ENCODE results near the gene AUTS2. TPM values are rescaled to one million over a fixed set of nuclear protein-coding genes. Genes with fewer than 3 reads are reported as not detected.

The AUTS2 gene
- total RNA-seq, 5 donors from 2014 or later (not counting 1 experiment from before 2014, with no cell fraction given), result 10.6 to 66.2 (median 37.6) TPM

GRCh38 chr7:70504254-70504653 lies 906.0 kb downstream of the AUTS2 start:
- Mint-ChIP-seq H3K4me3 (no peak overlapping the region), H3K27ac (no peak overlapping the region), H3K4me1 (no peaks in the 10 kb centered on the region), H3K9me3 (no peaks in the 10 kb centered on the region), H3K36me3 (no peaks in the 10 kb centered on the region), H3K27me3 (no peaks in the 10 kb centered on the region)
- ChIA-PET CTCF (no interaction called here), POLR2A (interaction anchor here in 1 of 2 donors (0.7 kb wide), 1 partner anchor 86 kb away, joined by 5 read pairs; no protein-coding TSS in a partner anchor)
- no peak for ATAC-seq (replicated peaks in 1 of 4)
- Histone ChIP-seq H3K9me3 (no peaks in the 10 kb centered on the region), H3K27ac (ENCODE audit: low read length) (no peak overlapping the region), H3K4me1 (ENCODE audit: control insufficient read depth in 1 of 2, extremely low read depth in 1 of 2, insufficient read depth in 2 of 2, low read length in 2 of 2) (no peaks in the 10 kb centered on the region), H3K27me3 (replicated peaks in 1 of 2; ENCODE audit: control insufficient read depth in 2 of 2, extremely low read depth in 1 of 2, insufficient read depth in 2 of 2, low read length in 1 of 2) (no peaks in the 10 kb centered on the region), H3K36me3 (ENCODE audit: control insufficient read depth in 2 of 2, extremely low read depth in 1 of 2, insufficient read depth in 1 of 2, low read length in 1 of 2) (no peaks in the 10 kb centered on the region), H3K4me3 (ENCODE audit: control insufficient read depth in 1 of 2, extremely low read depth in 1 of 2, low read length in 1 of 2) (no peak overlapping the region)
- no peak for DNase-seq
- WGBS (ENCODE audit: insufficient coverage), result 88% methylated on average over 4 of the region's 6 CpGs

- Histone ChIP-seq H3K27ac (ENCODE audit: low read length) (no peak overlapping the region), H3K4me3 (ENCODE audit: control insufficient read depth in 1 of 2, extremely low read depth in 1 of 2, low read length in 1 of 2) (no peak overlapping the region), H3K36me3 (ENCODE audit: control insufficient read depth in 2 of 2, extremely low read depth in 1 of 2, insufficient read depth in 1 of 2, low read length in 1 of 2) (no peaks in the 10 kb centered on the region), H3K9me3 (no peaks in the 10 kb centered on the region), H3K4me1 (ENCODE audit: control insufficient read depth in 1 of 2, extremely low read depth in 1 of 2, insufficient read depth in 2 of 2, low read length in 2 of 2) (no peaks in the 10 kb centered on the region), H3K27me3 (replicated peaks in 1 of 2; ENCODE audit: control insufficient read depth in 2 of 2, extremely low read depth in 1 of 2, insufficient read depth in 2 of 2, low read length in 1 of 2) (no peaks in the 10 kb centered on the region)
- Mint-ChIP-seq H3K4me1 (no peaks in the 10 kb centered on the region), H3K27ac (no peak overlapping the region), H3K9me3 (no peaks in the 10 kb centered on the region), H3K36me3 (no peaks in the 10 kb centered on the region), H3K27me3 (no peaks in the 10 kb centered on the region), H3K4me3 (no peak overlapping the region)
- WGBS (ENCODE audit: insufficient coverage), result 90% methylated on average over 6 of the region's 6 CpGs
- DNase-seq (no peak), ATAC-seq (replicated peaks in 1 of 4) (no peak)
- CTCF ChIA-PET, result no interaction called here
- POLR2A ChIA-PET, result no interaction called here
These were observed 907.2 kb downstream of the AUTS2 start for GRCh38 chr7:70505468-70505867.

GRCh38 chr7:70505886-70506285 lies 907.6 kb downstream of the AUTS2 start:
- DNase-seq (no peak), ATAC-seq (replicated peaks in 1 of 4) (no peak)
- Histone ChIP-seq H3K36me3 (ENCODE audit: control insufficient read depth in 2 of 2, extremely low read depth in 1 of 2, insufficient read depth in 1 of 2, low read length in 1 of 2) (no peaks in the 10 kb centered on the region), H3K9me3 (no peaks in the 10 kb centered on the region), H3K4me3 (ENCODE audit: control insufficient read depth in 1 of 2, extremely low read depth in 1 of 2, low read length in 1 of 2) (no peak overlapping the region), H3K27ac (ENCODE audit: low read length) (no peak overlapping the region), H3K27me3 (replicated peaks in 1 of 2; ENCODE audit: control insufficient read depth in 2 of 2, extremely low read depth in 1 of 2, insufficient read depth in 2 of 2, low read length in 1 of 2) (no peaks in the 10 kb centered on the region), H3K4me1 (ENCODE audit: control insufficient read depth in 1 of 2, extremely low read depth in 1 of 2, insufficient read depth in 2 of 2, low read length in 2 of 2) (no peaks in the 10 kb centered on the region)
- WGBS (ENCODE audit: insufficient coverage), result 90% methylated on average over 8 of the region's 9 CpGs
- H3K9me3 Mint-ChIP-seq, result no peaks in the 10 kb centered on the region
- no peaks in the 10 kb centered on the region for H3K4me1 Mint-ChIP-seq
- CTCF ChIA-PET, result interaction anchor here in 1 of 2 donors (0.6 kb wide), 1 partner anchor 614 kb away, joined by 5 read pairs; no protein-coding TSS in a partner anchor
- H3K27me3 Mint-ChIP-seq, result no peaks in the 10 kb centered on the region
- H3K4me3 Mint-ChIP-seq, result no peak overlapping the region
- H3K27ac Mint-ChIP-seq, result no peak overlapping the region
- H3K36me3 Mint-ChIP-seq, result no peaks in the 10 kb centered on the region
- POLR2A ChIA-PET, result no interaction called here

- H3K36me3 Mint-ChIP-seq, result no peaks in the 10 kb centered on the region
- Histone ChIP-seq H3K4me3 (ENCODE audit: control insufficient read depth in 1 of 2, extremely low read depth in 1 of 2, low read length in 1 of 2) (no peak overlapping the region), H3K36me3 (ENCODE audit: control insufficient read depth in 2 of 2, extremely low read depth in 1 of 2, insufficient read depth in 1 of 2, low read length in 1 of 2) (no peaks in the 10 kb centered on the region), H3K27me3 (replicated peaks in 1 of 2; ENCODE audit: control insufficient read depth in 2 of 2, extremely low read depth in 1 of 2, insufficient read depth in 2 of 2, low read length in 1 of 2) (no peaks in the 10 kb centered on the region), H3K27ac (ENCODE audit: low read length) (no peak overlapping the region), H3K9me3 (no peaks in the 10 kb centered on the region), H3K4me1 (ENCODE audit: control insufficient read depth in 1 of 2, extremely low read depth in 1 of 2, insufficient read depth in 2 of 2, low read length in 2 of 2) (no peaks in the 10 kb centered on the region)
- CTCF ChIA-PET, result interaction anchor here in 1 of 2 donors (0.6 kb wide), 1 partner anchor 614 kb away, joined by 5 read pairs; no protein-coding TSS in a partner anchor
- no peaks in the 10 kb centered on the region for H3K27me3 Mint-ChIP-seq
- no peaks in the 10 kb centered on the region for H3K9me3 Mint-ChIP-seq
- POLR2A ChIA-PET, result no interaction called here
- WGBS (ENCODE audit: insufficient coverage), result 85% methylated on average over 7 of the region's 7 CpGs
- H3K4me1 Mint-ChIP-seq, result no peaks in the 10 kb centered on the region
- DNase-seq, result peak in 3 of 35 experiments; percentile 0 to 13 (median 1)
- H3K4me3 Mint-ChIP-seq, result no peak overlapping the region
- peak in 1 of 4 experiments; percentile 23 for ATAC-seq (replicated peaks in 1 of 4)
- no peak overlapping the region for H3K27ac Mint-ChIP-seq
These were observed 908.2 kb downstream of the AUTS2 start for GRCh38 chr7:70506434-70506833.

- no peaks in the 10 kb centered on the region for H3K36me3 ChIP-seq (ENCODE audit: control insufficient read depth in 2 of 2, extremely low read depth in 1 of 2, insufficient read depth in 1 of 2, low read length in 1 of 2)
- no peak overlapping the region for H3K4me3 Mint-ChIP-seq
- no peaks in the 10 kb centered on the region for H3K36me3 Mint-ChIP-seq
- no peak overlapping the region for H3K27ac Mint-ChIP-seq
- H3K27me3 Mint-ChIP-seq, result no peaks in the 10 kb centered on the region
- DNase-seq (no peak), ATAC-seq (replicated peaks in 1 of 4) (no peak)
- no peaks in the 10 kb centered on the region for H3K9me3 ChIP-seq
- H3K9me3 Mint-ChIP-seq, result no peaks in the 10 kb centered on the region
- POLR2A ChIA-PET, result no interaction called here
- WGBS (ENCODE audit: insufficient coverage), result 75% methylated on average over 2 of the region's 7 CpGs
- H3K4me1 Mint-ChIP-seq, result no peaks in the 10 kb centered on the region
- H3K4me3 ChIP-seq (ENCODE audit: control insufficient read depth in 1 of 2, extremely low read depth in 1 of 2, low read length in 1 of 2), result no peak overlapping the region
- CTCF ChIA-PET, result no interaction called here
- no peaks in the 10 kb centered on the region for H3K27me3 ChIP-seq (replicated peaks in 1 of 2; ENCODE audit: control insufficient read depth in 2 of 2, extremely low read depth in 1 of 2, insufficient read depth in 2 of 2, low read length in 1 of 2)
- H3K27ac ChIP-seq (ENCODE audit: low read length), result no peak overlapping the region
- H3K4me1 ChIP-seq (ENCODE audit: control insufficient read depth in 1 of 2, extremely low read depth in 1 of 2, insufficient read depth in 2 of 2, low read length in 2 of 2), result no peaks in the 10 kb centered on the region
These were observed 913.9 kb downstream of the AUTS2 start for GRCh38 chr7:70512144-70512543.

GRCh38 chr7:70512761-70513160 lies 914.5 kb downstream of the AUTS2 start:
- DNase-seq, result no peak

GRCh38 chr7:70520611-70521010 lies 922.3 kb downstream of the AUTS2 start:
- Histone ChIP-seq H3K27me3 (replicated peaks in 1 of 2; ENCODE audit: control insufficient read depth in 2 of 2, extremely low read depth in 1 of 2, insufficient read depth in 2 of 2, low read length in 1 of 2) (no peaks in the 10 kb centered on the region), H3K27ac (ENCODE audit: low read length) (no peak overlapping the region), H3K4me1 (ENCODE audit: control insufficient read depth in 1 of 2, extremely low read depth in 1 of 2, insufficient read depth in 2 of 2, low read length in 2 of 2) (no peaks in the 10 kb centered on the region), H3K4me3 (ENCODE audit: control insufficient read depth in 1 of 2, extremely low read depth in 1 of 2, low read length in 1 of 2) (no peak overlapping the region), H3K36me3 (ENCODE audit: control insufficient read depth in 2 of 2, extremely low read depth in 1 of 2, insufficient read depth in 1 of 2, low read length in 1 of 2) (no peaks in the 10 kb centered on the region), H3K9me3 (no peaks in the 10 kb centered on the region)
- ChIA-PET CTCF (no interaction called here), POLR2A (no interaction called here)
- no peaks in the 10 kb centered on the region for H3K9me3 Mint-ChIP-seq
- no peaks in the 10 kb centered on the region for H3K36me3 Mint-ChIP-seq
- no peak for ATAC-seq (replicated peaks in 1 of 4)
- WGBS (ENCODE audit: insufficient coverage), result 59% methylated on average over 2 of the region's 4 CpGs
- no peaks in the 10 kb centered on the region for H3K4me1 Mint-ChIP-seq
- no peak for DNase-seq
- H3K4me3 Mint-ChIP-seq, result no peak overlapping the region
- H3K27ac Mint-ChIP-seq, result no peak overlapping the region
- peaks cover 0 to 3% of the 10 kb centered on the region in 2 donors for H3K27me3 Mint-ChIP-seq

More at GRCh38 chr7:70512761-70513160, 914.5 kb downstream of the AUTS2 start:
- Mint-ChIP-seq H3K4me3 (no peak overlapping the region), H3K27me3 (no peaks in the 10 kb centered on the region), H3K9me3 (no peaks in the 10 kb centered on the region), H3K27ac (no peak overlapping the region), H3K4me1 (no peaks in the 10 kb centered on the region), H3K36me3 (no peaks in the 10 kb centered on the region)
- Histone ChIP-seq H3K4me3 (ENCODE audit: control insufficient read depth in 1 of 2, extremely low read depth in 1 of 2, low read length in 1 of 2) (no peak overlapping the region), H3K27ac (ENCODE audit: low read length) (no peak overlapping the region), H3K9me3 (no peaks in the 10 kb centered on the region), H3K36me3 (ENCODE audit: control insufficient read depth in 2 of 2, extremely low read depth in 1 of 2, insufficient read depth in 1 of 2, low read length in 1 of 2) (no peaks in the 10 kb centered on the region), H3K4me1 (ENCODE audit: control insufficient read depth in 1 of 2, extremely low read depth in 1 of 2, insufficient read depth in 2 of 2, low read length in 2 of 2) (no peaks in the 10 kb centered on the region), H3K27me3 (replicated peaks in 1 of 2; ENCODE audit: control insufficient read depth in 2 of 2, extremely low read depth in 1 of 2, insufficient read depth in 2 of 2, low read length in 1 of 2) (no peaks in the 10 kb centered on the region)
- WGBS (ENCODE audit: insufficient coverage), result no CpG with 5 or more reads among the region's 3 CpGs
- no peak for ATAC-seq (replicated peaks in 1 of 4)
- CTCF ChIA-PET, result no interaction called here
- POLR2A ChIA-PET, result no interaction called here

Measured in T-cell (primary cell).